Osteocyte (in vitro differentiated cells): ENCODE results near the gene TRIM50. TPM values are rescaled to one million over a fixed set of nuclear protein-coding genes. Genes with fewer than 3 reads are reported as not detected.
"Not testable (repeated sequence)": the region's sequence is repeated elsewhere in the genome, so short reads cannot be mapped to it uniquely, and the experiment has no call there.

Experiments
- DNase-seq: peaks from one replicate; pipeline ENCODE4 v3.0.0; 2021; ENCODE audit warnings: mixed read lengths; ENCODE audit not compliant: unreplicated experiment; ENCODE audit errors: extremely low spot score
- H3K27ac Mint-ChIP-seq: one replicate; pipeline ENCODE4 v1.8.0; 2021; ENCODE audit warnings: mild to moderate bottlenecking, mixed read lengths; ENCODE audit not compliant: unreplicated experiment
- H3K27me3 Mint-ChIP-seq: one replicate; pipeline ENCODE4 v1.8.0; 2021; ENCODE audit warnings: mixed read lengths; ENCODE audit not compliant: unreplicated experiment
- H3K36me3 Mint-ChIP-seq: one replicate; pipeline ENCODE4 v1.8.0; 2021; ENCODE audit warnings: mixed read lengths; ENCODE audit not compliant: unreplicated experiment
- H3K4me1 Mint-ChIP-seq: one replicate; pipeline ENCODE4 v1.8.0; 2021; ENCODE audit warnings: mixed read lengths; ENCODE audit not compliant: unreplicated experiment
- H3K4me3 Mint-ChIP-seq: one replicate; pipeline ENCODE4 v1.8.0; 2021; ENCODE audit warnings: mild to moderate bottlenecking, moderate library complexity, mixed read lengths; ENCODE audit not compliant: unreplicated experiment
- H3K9me3 Mint-ChIP-seq: one replicate; pipeline ENCODE4 v1.8.0; 2021; ENCODE audit warnings: mixed read lengths; ENCODE audit not compliant: unreplicated experiment
- total RNA-seq: library from RNA; stranded (reverse); gene quantifications from 2 replicates; pipeline ENCODE4 v1.2.1, GENCODE V29; 2021
- TF ChIP-seq, protein P1 (sequence below): fragments of 200-600 bp; sonication (generic); IDR thresholded peaks from 2 replicates; pipeline ENCODE4 v1.5.0; 2021; ENCODE audit warnings: antibody characterized with exemption, mild to moderate bottlenecking, moderate library complexity

TRIM50 gene
- total RNA-seq, 1 donor from 2014 or later: not detected

GRCh38 chr7:73303546-73303945, 24.3 kb downstream of the TRIM50 start:
- peaks cover 8% of the 10 kb centered on the region for H3K4me1 Mint-ChIP-seq
- H3K9me3 Mint-ChIP-seq: no peaks in the 10 kb centered on the region
- H3K36me3 Mint-ChIP-seq: peaks cover 11% of the 10 kb centered on the region
- TF ChIP-seq, protein P1, sequence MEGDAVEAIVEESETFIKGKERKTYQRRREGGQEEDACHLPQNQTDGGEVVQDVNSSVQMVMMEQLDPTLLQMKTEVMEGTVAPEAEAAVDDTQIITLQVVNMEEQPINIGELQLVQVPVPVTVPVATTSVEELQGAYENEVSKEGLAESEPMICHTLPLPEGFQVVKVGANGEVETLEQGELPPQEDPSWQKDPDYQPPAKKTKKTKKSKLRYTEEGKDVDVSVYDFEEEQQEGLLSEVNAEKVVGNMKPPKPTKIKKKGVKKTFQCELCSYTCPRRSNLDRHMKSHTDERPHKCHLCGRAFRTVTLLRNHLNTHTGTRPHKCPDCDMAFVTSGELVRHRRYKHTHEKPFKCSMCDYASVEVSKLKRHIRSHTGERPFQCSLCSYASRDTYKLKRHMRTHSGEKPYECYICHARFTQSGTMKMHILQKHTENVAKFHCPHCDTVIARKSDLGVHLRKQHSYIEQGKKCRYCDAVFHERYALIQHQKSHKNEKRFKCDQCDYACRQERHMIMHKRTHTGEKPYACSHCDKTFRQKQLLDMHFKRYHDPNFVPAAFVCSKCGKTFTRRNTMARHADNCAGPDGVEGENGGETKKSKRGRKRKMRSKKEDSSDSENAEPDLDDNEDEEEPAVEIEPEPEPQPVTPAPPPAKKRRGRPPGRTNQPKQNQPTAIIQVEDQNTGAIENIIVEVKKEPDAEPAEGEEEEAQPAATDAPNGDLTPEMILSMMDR: no peak
- H3K4me3 Mint-ChIP-seq: no peak overlapping the region
- no peaks in the 10 kb centered on the region for H3K27me3 Mint-ChIP-seq
- no peak for DNase-seq
- H3K27ac Mint-ChIP-seq: no peak overlapping the region

- peak; percentile 56 for DNase-seq
- H3K9me3 Mint-ChIP-seq, H3K27ac Mint-ChIP-seq, H3K27me3 Mint-ChIP-seq, H3K4me3 Mint-ChIP-seq, H3K4me1 Mint-ChIP-seq: not testable (repeated sequence)
- H3K36me3 Mint-ChIP-seq: peaks cover 11% of the 10 kb centered on the region
These were observed 25.0 kb downstream of the TRIM50 start for GRCh38 chr7:73302846-73303245.

DNA sequence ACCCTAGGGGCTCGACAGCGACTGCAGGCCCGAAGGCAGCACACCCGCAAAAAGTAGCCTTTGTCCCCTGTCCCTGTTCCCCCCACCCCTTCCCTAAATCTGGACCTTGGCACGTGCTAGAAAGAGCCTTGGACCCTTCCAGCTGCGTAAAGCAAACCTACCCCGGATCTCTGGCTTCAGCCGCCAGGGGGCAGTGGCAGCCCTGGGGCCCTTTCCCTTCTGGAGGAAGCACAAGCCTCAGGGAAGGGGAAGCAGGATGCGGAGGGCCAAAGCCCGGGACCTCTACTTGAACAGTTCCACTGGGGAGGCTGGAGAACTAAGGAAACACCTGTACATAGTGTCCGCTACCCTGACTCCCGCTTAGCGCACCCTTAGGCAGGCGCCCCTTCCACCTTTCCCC, 26.8 kb downstream of the TRIM50 start:
- DNase-seq: peak; percentile 10
- H3K9me3 Mint-ChIP-seq, H3K4me1 Mint-ChIP-seq, H3K27me3 Mint-ChIP-seq, H3K27ac Mint-ChIP-seq, H3K4me3 Mint-ChIP-seq, H3K36me3 Mint-ChIP-seq: not testable (repeated sequence)
- TF ChIP-seq, protein P1: peak; percentile 12

GRCh38 chr7:73299812-73300211, 28.1 kb downstream of the TRIM50 start:
- H3K27me3 Mint-ChIP-seq, H3K4me1 Mint-ChIP-seq, H3K9me3 Mint-ChIP-seq, H3K36me3 Mint-ChIP-seq, H3K27ac Mint-ChIP-seq, H3K4me3 Mint-ChIP-seq: not testable (repeated sequence)
- DNase-seq: peak; percentile 69

- H3K4me1 Mint-ChIP-seq, H3K36me3 Mint-ChIP-seq, H3K27ac Mint-ChIP-seq, H3K27me3 Mint-ChIP-seq, H3K4me3 Mint-ChIP-seq, H3K9me3 Mint-ChIP-seq: not testable (repeated sequence)
- peak; percentile 67 for DNase-seq
These were observed 30.2 kb downstream of the TRIM50 start for GRCh38 chr7:73297706-73298105.

DNA sequence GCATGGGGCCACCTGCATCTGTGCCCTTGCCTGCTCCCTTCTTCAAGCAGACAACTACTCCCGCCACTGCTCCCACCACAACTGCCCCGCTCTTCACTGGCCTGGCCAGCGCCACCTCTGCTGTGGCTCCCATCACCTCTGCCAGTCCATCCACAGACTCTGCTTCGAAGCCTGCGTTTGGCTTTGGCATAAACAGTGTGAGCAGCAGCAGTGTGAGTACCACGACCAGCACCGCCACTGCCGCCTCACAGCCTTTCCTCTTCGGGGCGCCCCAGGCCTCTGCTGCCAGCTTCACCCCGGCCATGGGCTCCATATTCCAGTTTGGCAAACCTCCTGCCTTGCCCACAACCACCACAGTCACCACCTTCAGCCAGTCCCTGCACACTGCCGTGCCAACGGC, 30.6 kb downstream of the TRIM50 start:
- H3K9me3 Mint-ChIP-seq, DNase-seq, H3K27ac Mint-ChIP-seq, H3K36me3 Mint-ChIP-seq, H3K4me1 Mint-ChIP-seq, H3K27me3 Mint-ChIP-seq, H3K4me3 Mint-ChIP-seq: not testable (repeated sequence)

DNA sequence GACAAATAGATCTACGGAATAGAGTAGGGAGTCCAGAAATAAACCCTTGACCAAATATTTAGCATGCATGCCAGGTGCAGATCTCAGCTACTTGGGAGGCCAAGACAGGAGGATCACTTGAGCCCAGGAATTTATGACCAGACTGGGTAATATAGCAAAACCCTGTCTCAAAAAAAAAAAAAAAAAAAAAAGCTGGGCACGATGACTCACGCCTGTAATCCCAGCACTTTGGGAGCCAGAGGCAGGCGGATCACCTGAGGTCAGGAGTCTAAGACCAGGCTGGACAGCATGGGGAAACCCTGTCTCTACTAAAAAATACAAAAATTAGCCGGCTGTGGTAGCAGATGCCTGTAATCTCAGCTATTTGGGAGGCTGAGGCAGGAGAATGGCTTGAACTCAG, 50.7 kb downstream of the TRIM50 start:
- DNase-seq, H3K27me3 Mint-ChIP-seq, H3K4me3 Mint-ChIP-seq, H3K4me1 Mint-ChIP-seq, H3K36me3 Mint-ChIP-seq, H3K27ac Mint-ChIP-seq, H3K9me3 Mint-ChIP-seq: not testable (repeated sequence)

- DNase-seq, H3K27me3 Mint-ChIP-seq, H3K4me1 Mint-ChIP-seq, H3K36me3 Mint-ChIP-seq, H3K27ac Mint-ChIP-seq, H3K4me3 Mint-ChIP-seq, H3K9me3 Mint-ChIP-seq: not testable (repeated sequence)
These were observed 60.1 kb downstream of the TRIM50 start for GRCh38 chr7:73267813-73268212.

DNA sequence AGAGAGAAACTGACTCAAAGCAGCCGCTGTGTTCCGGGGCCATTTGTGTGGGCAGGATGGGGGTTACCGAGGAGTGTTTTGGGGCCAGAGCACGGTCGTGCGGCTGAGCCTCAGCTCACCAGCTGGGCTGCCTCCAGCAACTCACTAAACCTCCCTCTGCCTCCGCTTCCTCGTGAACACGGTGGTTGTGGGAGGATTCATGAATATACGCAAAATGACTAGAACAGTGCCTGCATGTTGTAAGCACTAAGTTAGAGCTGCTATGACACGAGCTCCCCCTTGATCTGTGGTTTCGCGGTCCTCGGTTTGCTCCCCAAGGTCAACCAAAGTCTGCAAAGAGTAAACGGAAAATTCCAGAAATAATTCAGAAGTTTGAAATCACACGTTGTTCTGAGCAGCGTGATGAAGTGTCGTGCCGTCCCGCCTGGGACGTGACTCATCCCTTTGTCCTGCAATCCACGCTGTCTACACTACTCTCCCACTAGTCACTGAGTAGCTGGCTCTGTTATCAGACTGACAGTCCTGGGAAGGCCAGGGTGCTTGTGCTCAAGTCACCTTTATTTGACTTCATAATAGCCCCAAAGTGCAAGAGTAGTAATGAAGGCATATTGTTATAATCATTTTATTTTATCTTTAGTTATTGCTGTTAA, 61.0 kb downstream of the TRIM50 start:
- not testable (repeated sequence) for H3K4me1 Mint-ChIP-seq, H3K27ac Mint-ChIP-seq, H3K4me3 Mint-ChIP-seq, H3K27me3 Mint-ChIP-seq, DNase-seq, H3K9me3 Mint-ChIP-seq, H3K36me3 Mint-ChIP-seq
